ENCODE results near the gene ACOXL. TPM values are rescaled to one million over a fixed set of nuclear protein-coding genes. Genes with fewer than 3 reads are reported as not detected.
A peak's percentile ranks its signal among the peaks of the same experiment; 100 is the strongest.

The ACOXL gene
- total and polyA plus RNA-seq, 3 experiments from 2014 or later, result 0.27 TPM; not detected in 2

DNA sequence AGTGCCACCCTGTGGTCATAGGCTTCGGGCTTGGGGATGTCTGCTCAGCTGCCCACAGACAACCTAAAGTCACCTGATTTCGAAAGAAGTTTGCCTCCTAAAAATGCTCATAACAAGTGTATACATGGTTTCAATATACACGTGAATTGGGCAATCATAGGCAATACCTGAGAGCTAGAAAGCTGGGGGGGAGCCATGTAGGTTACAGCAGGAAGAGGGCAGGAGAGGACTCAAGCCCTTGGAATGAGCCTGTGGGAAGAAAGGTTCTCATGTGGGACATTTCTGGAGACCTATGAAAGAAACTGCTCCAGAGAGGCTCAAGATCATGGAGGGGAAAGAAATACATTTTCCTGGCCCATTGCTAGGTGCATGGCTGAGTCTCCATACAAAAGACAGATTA is 109.7 kb downstream of the ACOXL start:
- no peak overlapping the region for H3K4me3 Mint-ChIP-seq
- no peak overlapping the region for H3K4me3 ChIP-seq (ENCODE audit: low read length)
- peaks cover 0 to 2% of the 10 kb centered on the region in 2 donors for H3K27me3 Mint-ChIP-seq
- H3K27ac Mint-ChIP-seq, result peak overlapping the region in 1 of 8 donors; percentile 64
- H3K27ac ChIP-seq (ENCODE audit: low read depth, low read length), result no peak overlapping the region
- H3K27me3 ChIP-seq (ENCODE audit: insufficient read depth, low read length, poor library complexity, severe bottlenecking), result no peaks in the 10 kb centered on the region
- POLR2A ChIA-PET, result no interaction called here
- peaks cover 0 to 2% (median 0%) of the 10 kb centered on the region in 3 donors for H3K36me3 Mint-ChIP-seq
- peaks cover 16% of the 10 kb centered on the region for H3K4me1 ChIP-seq (ENCODE audit: insufficient read depth, low read length)
- peaks cover 0 to 2% (median 0%) of the 10 kb centered on the region in 5 donors for H3K9me3 Mint-ChIP-seq
- H3K9me3 ChIP-seq (ENCODE audit: low read length), result no peaks in the 10 kb centered on the region
- no peaks in the 10 kb centered on the region for H3K36me3 ChIP-seq (ENCODE audit: insufficient read depth, low read length)
- H3K4me1 Mint-ChIP-seq, result peaks cover 26 to 32% (median 29%) of the 10 kb centered on the region in 3 donors
- CTCF ChIA-PET, result interaction anchor here (1.4 to 3.9 kb wide), 2 partner anchors 11 to 30 kb away, joined by 8 to 17 read pairs; no protein-coding TSS in a partner anchor
- no peak for DNase-seq

- POLR2A ChIA-PET, result no interaction called here
- Mint-ChIP-seq H3K4me1 (peaks cover 39 to 40% (median 39%) of the 10 kb centered on the region in 3 donors), H3K27ac (peak overlapping the region in 2 of 8 donors; percentile 67 to 93), H3K36me3 (peaks cover 0 to 2% (median 0%) of the 10 kb centered on the region in 3 donors), H3K4me3 (no peak overlapping the region), H3K9me3 (peaks cover 0 to 2% (median 0%) of the 10 kb centered on the region in 5 donors), H3K27me3 (peaks cover 0 to 2% of the 10 kb centered on the region in 2 donors)
- H3K36me3 ChIP-seq (ENCODE audit: insufficient read depth, low read length), result no peaks in the 10 kb centered on the region
- no peaks in the 10 kb centered on the region for H3K27me3 ChIP-seq (ENCODE audit: insufficient read depth, low read length, poor library complexity, severe bottlenecking)
- peaks cover 30% of the 10 kb centered on the region for H3K4me1 ChIP-seq (ENCODE audit: insufficient read depth, low read length)
- H3K4me3 ChIP-seq (ENCODE audit: low read length), result no peak overlapping the region
- H3K9me3 ChIP-seq (ENCODE audit: low read length), result no peaks in the 10 kb centered on the region
- no peak for DNase-seq
- CTCF ChIA-PET, result interaction anchor here (1.1 kb wide), 1 partner anchor 10 kb away, joined by 5 read pairs; no protein-coding TSS in a partner anchor
- no peak overlapping the region for H3K27ac ChIP-seq (ENCODE audit: low read depth, low read length)
Measured at GRCh38 chr2:110843496-110843895, 111.1 kb downstream of the ACOXL start.

DNA sequence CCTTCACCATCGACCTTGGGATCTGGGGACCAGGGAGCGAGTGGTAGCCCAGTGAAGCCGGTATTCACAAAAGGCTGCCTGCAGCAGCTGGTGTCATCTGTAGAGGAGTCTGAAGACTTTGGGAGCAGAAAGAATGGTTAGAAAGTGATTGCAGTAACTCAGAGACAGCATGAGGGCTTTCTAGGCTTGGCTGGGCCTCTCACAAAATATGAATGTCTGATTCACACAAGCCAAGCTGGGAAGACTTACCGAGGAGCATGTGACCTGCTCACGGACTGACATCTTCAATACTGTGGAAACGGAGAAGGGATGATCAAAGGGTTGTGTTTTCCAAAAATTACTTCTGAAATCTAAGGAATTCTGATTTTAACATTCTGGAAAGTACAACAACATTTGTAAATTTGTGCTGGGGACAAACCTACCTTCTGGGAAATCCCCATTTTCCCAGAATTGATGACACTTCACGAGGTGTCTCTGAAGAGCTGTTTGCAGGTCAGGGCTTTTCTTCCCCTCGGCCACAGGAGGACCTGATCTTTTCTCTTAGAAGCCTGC is 111.7 kb downstream of the ACOXL start:
- Histone ChIP-seq H3K36me3 (ENCODE audit: insufficient read depth, low read length) (no peaks in the 10 kb centered on the region), H3K4me3 (ENCODE audit: low read length) (no peak overlapping the region), H3K27ac (ENCODE audit: low read depth, low read length) (no peak overlapping the region), H3K27me3 (ENCODE audit: insufficient read depth, low read length, poor library complexity, severe bottlenecking) (no peaks in the 10 kb centered on the region), H3K9me3 (ENCODE audit: low read length) (no peaks in the 10 kb centered on the region), H3K4me1 (ENCODE audit: insufficient read depth, low read length) (peaks cover 31% of the 10 kb centered on the region)
- H3K4me3 Mint-ChIP-seq, result no peak overlapping the region
- ChIA-PET POLR2A (no interaction called here), CTCF (interaction anchor here (1.1 kb wide), 1 partner anchor 9 kb away, joined by 5 read pairs; no protein-coding TSS in a partner anchor)
- H3K9me3 Mint-ChIP-seq, result peaks cover 0 to 2% (median 0%) of the 10 kb centered on the region in 5 donors
- DNase-seq, result no peak
- H3K4me1 Mint-ChIP-seq, result peaks cover 43 to 44% (median 44%) of the 10 kb centered on the region in 3 donors
- peaks cover 0 to 2% (median 0%) of the 10 kb centered on the region in 3 donors for H3K36me3 Mint-ChIP-seq
- H3K27ac Mint-ChIP-seq, result peak overlapping the region in 3 of 8 donors; percentile 4 to 93 (median 67)
- H3K27me3 Mint-ChIP-seq, result peaks cover 0 to 5% of the 10 kb centered on the region in 2 donors

DNA sequence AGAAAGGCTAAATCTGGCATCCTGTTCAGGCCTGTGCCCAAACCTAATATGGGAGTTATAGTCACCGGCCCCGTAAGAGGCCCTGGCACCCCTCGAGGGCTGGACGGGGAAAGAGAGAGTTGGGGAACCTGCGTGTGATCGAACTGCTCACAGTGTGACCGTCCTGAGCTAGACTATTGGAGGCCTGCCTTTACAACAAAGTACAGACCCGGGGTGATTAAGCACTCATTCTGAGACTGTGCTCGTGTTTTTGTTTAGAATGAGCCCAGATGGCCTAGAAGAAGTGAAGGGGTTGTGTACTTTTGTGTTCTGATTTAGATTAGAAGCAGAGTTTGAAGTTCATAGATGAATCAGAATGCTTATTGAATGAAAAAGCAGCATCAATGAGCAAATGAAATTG is 115.3 kb downstream of the ACOXL start:
- Mint-ChIP-seq H3K9me3 (peaks cover 0 to 2% (median 0%) of the 10 kb centered on the region in 5 donors), H3K27me3 (peaks cover 0 to 6% of the 10 kb centered on the region in 2 donors), H3K4me1 (peaks cover 59 to 75% (median 60%) of the 10 kb centered on the region in 3 donors), H3K27ac (peak overlapping the region; percentile 48 to 100 (median 82)), H3K4me3 (peak overlapping the region in 3 of 7 donors; percentile 11 to 87 (median 79)), H3K36me3 (peaks cover 0 to 2% (median 0%) of the 10 kb centered on the region in 3 donors)
- ChIA-PET POLR2A (no interaction called here), CTCF (interaction anchor here (1.9 to 2.3 kb wide), 2 partner anchors 11 to 35 kb away, joined by 7 to 8 read pairs; no protein-coding TSS in a partner anchor)
- Histone ChIP-seq H3K27me3 (ENCODE audit: insufficient read depth, low read length, poor library complexity, severe bottlenecking) (no peaks in the 10 kb centered on the region), H3K4me3 (ENCODE audit: low read length) (no peak overlapping the region), H3K4me1 (ENCODE audit: insufficient read depth, low read length) (peaks cover 51% of the 10 kb centered on the region), H3K9me3 (ENCODE audit: low read length) (no peaks in the 10 kb centered on the region), H3K36me3 (ENCODE audit: insufficient read depth, low read length) (no peaks in the 10 kb centered on the region), H3K27ac (ENCODE audit: low read depth, low read length) (no peak overlapping the region)
- DNase-seq, result no peak

DNA sequence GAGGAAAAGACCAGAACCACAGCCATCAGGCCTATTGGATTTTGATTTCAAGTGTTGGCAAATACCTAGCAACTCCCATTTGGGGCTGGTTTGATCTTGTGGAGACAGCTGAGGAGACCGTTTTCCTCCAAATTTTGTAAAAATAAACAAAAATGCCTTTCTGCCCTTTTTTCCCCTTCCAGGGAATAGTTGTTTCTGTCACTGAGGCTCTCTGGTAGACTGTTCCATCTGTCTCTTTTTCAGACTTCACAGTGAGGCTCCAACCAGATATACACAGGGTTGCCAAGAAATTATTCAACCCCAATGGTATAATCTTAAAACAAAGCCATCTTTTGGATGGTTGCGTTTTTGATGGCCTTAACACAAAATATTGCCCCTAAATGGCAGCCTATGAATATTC is 115.7 kb downstream of the ACOXL start:
- Mint-ChIP-seq H3K27me3 (peaks cover 0 to 6% of the 10 kb centered on the region in 2 donors), H3K27ac (peak overlapping the region in 6 of 8 donors; percentile 75 to 100 (median 82)), H3K4me1 (peaks cover 63 to 80% (median 64%) of the 10 kb centered on the region in 3 donors), H3K9me3 (peaks cover 0 to 2% (median 0%) of the 10 kb centered on the region in 5 donors), H3K36me3 (peaks cover 0 to 2% (median 0%) of the 10 kb centered on the region in 3 donors), H3K4me3 (no peak overlapping the region)
- DNase-seq, result no peak
- Histone ChIP-seq H3K36me3 (ENCODE audit: insufficient read depth, low read length) (no peaks in the 10 kb centered on the region), H3K9me3 (ENCODE audit: low read length) (no peaks in the 10 kb centered on the region), H3K27ac (ENCODE audit: low read depth, low read length) (no peak overlapping the region), H3K4me3 (ENCODE audit: low read length) (no peak overlapping the region), H3K4me1 (ENCODE audit: insufficient read depth, low read length) (peaks cover 55% of the 10 kb centered on the region), H3K27me3 (ENCODE audit: insufficient read depth, low read length, poor library complexity, severe bottlenecking) (no peaks in the 10 kb centered on the region)
- CTCF ChIA-PET, result interaction anchor here (2.3 kb wide), 1 partner anchor 11 kb away, joined by 7 read pairs; no protein-coding TSS in a partner anchor
- POLR2A ChIA-PET, result no interaction called here

DNA sequence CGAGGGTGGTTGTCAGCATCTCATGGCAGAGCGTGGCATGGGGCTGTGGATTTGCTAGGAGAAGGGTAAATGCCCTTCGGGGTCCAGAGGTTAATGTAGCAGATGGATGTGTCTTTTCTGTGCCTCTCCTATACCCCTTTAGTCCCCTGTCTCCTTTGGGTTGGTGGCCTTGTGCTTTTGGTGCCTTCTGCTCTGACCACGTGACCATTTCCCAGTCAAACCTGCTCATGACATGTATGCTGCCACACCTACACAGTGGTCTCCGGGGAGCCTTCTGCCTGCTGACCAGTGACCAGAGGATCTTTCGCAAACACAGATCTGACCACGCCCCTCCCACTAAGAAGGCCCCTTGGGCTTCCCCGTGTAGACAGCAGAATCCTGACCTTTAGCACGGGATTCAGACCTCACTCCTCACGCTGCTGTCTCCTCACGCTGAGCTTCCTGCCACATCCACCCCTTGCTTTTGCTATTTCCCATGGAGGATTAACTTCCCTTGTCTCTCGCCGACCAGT is 116.2 kb downstream of the ACOXL start:
- H3K27me3 Mint-ChIP-seq, result peaks cover 0 to 6% of the 10 kb centered on the region in 2 donors
- Histone ChIP-seq H3K4me3 (ENCODE audit: low read length) (no peak overlapping the region), H3K27me3 (ENCODE audit: insufficient read depth, low read length, poor library complexity, severe bottlenecking) (no peaks in the 10 kb centered on the region), H3K4me1 (ENCODE audit: insufficient read depth, low read length) (peaks cover 60% of the 10 kb centered on the region), H3K9me3 (ENCODE audit: low read length) (no peaks in the 10 kb centered on the region), H3K27ac (ENCODE audit: low read depth, low read length) (no peak overlapping the region), H3K36me3 (ENCODE audit: insufficient read depth, low read length) (no peaks in the 10 kb centered on the region)
- POLR2A ChIA-PET, result no interaction called here
- peaks cover 0 to 2% (median 0%) of the 10 kb centered on the region in 5 donors for H3K9me3 Mint-ChIP-seq
- H3K27ac Mint-ChIP-seq, result peak overlapping the region in 4 of 8 donors; percentile 8 to 67 (median 36)
- peaks cover 67 to 84% (median 69%) of the 10 kb centered on the region in 3 donors for H3K4me1 Mint-ChIP-seq
- CTCF ChIA-PET, result interaction anchor here (2.3 kb wide), 1 partner anchor 10 kb away, joined by 7 read pairs; no protein-coding TSS in a partner anchor
- peak overlapping the region in 2 of 7 donors; percentile 28 to 59 for H3K4me3 Mint-ChIP-seq
- peaks cover 0 to 2% (median 0%) of the 10 kb centered on the region in 3 donors for H3K36me3 Mint-ChIP-seq
- DNase-seq, result no peak

DNA sequence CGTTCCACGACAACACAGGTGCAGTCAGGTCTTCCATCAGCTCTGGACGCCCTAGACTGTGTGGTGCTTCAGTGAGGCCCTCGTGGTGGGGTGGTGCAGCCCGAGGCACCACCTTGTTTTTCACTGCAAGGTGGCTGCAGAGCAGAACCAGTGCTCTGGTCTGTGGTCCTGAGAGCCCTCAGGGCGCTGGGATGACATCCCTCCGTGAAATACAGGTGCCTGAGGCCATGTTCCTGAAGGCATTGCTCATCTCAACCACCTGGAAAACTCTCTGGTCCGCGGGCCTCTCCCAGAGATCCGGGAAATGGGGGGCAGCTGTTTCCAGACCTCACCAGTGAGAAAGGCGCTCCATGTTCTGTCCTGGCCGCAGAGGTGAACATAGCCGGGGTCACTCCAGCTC is 119.2 kb downstream of the ACOXL start:
- ChIA-PET POLR2A (no interaction called here), CTCF (interaction anchor here (1.0 to 1.2 kb wide), 2 partner anchors 18 to 40 kb away, joined by 3 to 5 read pairs; no protein-coding TSS in a partner anchor)
- peaks cover 51% of the 10 kb centered on the region for H3K4me1 ChIP-seq (ENCODE audit: insufficient read depth, low read length)
- no peaks in the 10 kb centered on the region for H3K9me3 ChIP-seq (ENCODE audit: low read length)
- no peaks in the 10 kb centered on the region for H3K27me3 ChIP-seq (ENCODE audit: insufficient read depth, low read length, poor library complexity, severe bottlenecking)
- no peak overlapping the region for H3K4me3 ChIP-seq (ENCODE audit: low read length)
- H3K36me3 Mint-ChIP-seq, result no peaks in the 10 kb centered on the region
- no peak overlapping the region for H3K27ac ChIP-seq (ENCODE audit: low read depth, low read length)
- DNase-seq, result no peak
- peaks cover 0 to 5% of the 10 kb centered on the region in 2 donors for H3K27me3 Mint-ChIP-seq
- H3K9me3 Mint-ChIP-seq, result peaks cover 0 to under 1% (median 0%) of the 10 kb centered on the region in 5 donors
- H3K36me3 ChIP-seq (ENCODE audit: insufficient read depth, low read length), result no peaks in the 10 kb centered on the region
- H3K4me3 Mint-ChIP-seq, result peak overlapping the region in 2 of 7 donors; percentile 59 to 83
- H3K27ac Mint-ChIP-seq, result peak overlapping the region in 6 of 8 donors; percentile 10 to 98 (median 95)
- H3K4me1 Mint-ChIP-seq, result peaks cover 63 to 77% (median 65%) of the 10 kb centered on the region in 3 donors

GRCh38 chr2:110852051-110852450 is 119.7 kb downstream of the ACOXL start:
- Histone ChIP-seq H3K4me1 (ENCODE audit: insufficient read depth, low read length) (peaks cover 45% of the 10 kb centered on the region), H3K4me3 (ENCODE audit: low read length) (no peak overlapping the region), H3K27ac (ENCODE audit: low read depth, low read length) (no peak overlapping the region), H3K9me3 (ENCODE audit: low read length) (no peaks in the 10 kb centered on the region), H3K27me3 (ENCODE audit: insufficient read depth, low read length, poor library complexity, severe bottlenecking) (no peaks in the 10 kb centered on the region), H3K36me3 (ENCODE audit: insufficient read depth, low read length) (no peaks in the 10 kb centered on the region)
- peaks cover 59 to 76% (median 60%) of the 10 kb centered on the region in 3 donors for H3K4me1 Mint-ChIP-seq
- peaks cover 0 to 5% of the 10 kb centered on the region in 2 donors for H3K27me3 Mint-ChIP-seq
- ChIA-PET POLR2A (no interaction called here), CTCF (interaction anchor here (0.8 to 3.0 kb wide), 4 partner anchors 12 to 46 kb away, joined by 3 to 17 read pairs (median 4); no protein-coding TSS in a partner anchor)
- peak overlapping the region; percentile 89 to 98 (median 94) for H3K27ac Mint-ChIP-seq
- H3K9me3 Mint-ChIP-seq, result no peaks in the 10 kb centered on the region
- H3K4me3 Mint-ChIP-seq, result peak overlapping the region; percentile 20 to 83 (median 67)
- H3K36me3 Mint-ChIP-seq, result no peaks in the 10 kb centered on the region
- no peak for DNase-seq

All from CD8-positive, alpha-beta memory T cell (primary cell).